ENCODE measurements around the gene HOPX. TPM values are rescaled to one million over a fixed set of nuclear protein-coding genes. Genes with fewer than 3 reads are reported as not detected.

Gene HOPX
- total and polyA plus RNA-seq, 2 experiments from 2014 or later: not detected

GRCh38 chr4:56628592-56628991 lies 52.5 kb downstream of the HOPX start (continued):
- no peak for TF ChIP-seq ZNF462 (CRISPR knock-in tag; IDR thresholded peaks at IDR 0.05)

DNA sequence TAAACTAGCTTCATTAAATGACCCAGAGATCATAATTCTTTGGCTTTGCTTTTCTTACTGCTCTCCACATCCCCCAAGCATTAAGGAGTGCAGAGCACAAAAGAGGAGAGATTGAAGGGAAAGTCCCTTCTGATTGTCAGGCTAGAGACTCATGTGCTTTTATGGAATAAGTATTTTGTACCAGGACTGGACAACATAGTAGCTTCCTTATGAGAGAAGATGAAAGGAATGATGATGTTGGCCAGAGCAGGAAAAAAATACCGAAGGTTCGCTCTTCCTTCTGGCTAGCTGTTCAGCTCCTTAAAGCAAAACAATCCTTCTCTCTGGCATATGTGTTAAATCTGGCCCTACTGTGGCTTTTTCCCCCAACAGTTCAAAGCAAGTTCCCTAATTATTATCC lies 53.1 kb downstream of the HOPX start:
- Histone ChIP-seq H3K27me3 (ENCODE audit: insufficient read depth) (no peaks in the 10 kb centered on the region), H3K79me2 (replicated peaks; ENCODE audit: insufficient read depth) (no peaks in the 10 kb centered on the region), H4K20me1 (replicated peaks; ENCODE audit: insufficient read depth) (no peaks in the 10 kb centered on the region), H3K9me2 (ENCODE audit: insufficient read depth) (peaks cover 5% of the 10 kb centered on the region; the same call in 1 of the 2 replicates), H3K4me1 (ENCODE audit: insufficient read depth) (no peaks in the 10 kb centered on the region), H2AFZ (no peak overlapping the region), H3K4me2 (no peak overlapping the region), H3K36me3 (ENCODE audit: insufficient read depth) (no peaks in the 10 kb centered on the region; the same call in 1 of the 2 replicates), H3K27ac (ENCODE audit: low read depth) (no peak overlapping the region), H3F3A (replicated peaks; ENCODE audit: low read depth) (no peaks in the 10 kb centered on the region), H3K4me3 (no peak overlapping the region)
- ATAC-seq: no peak
- H3K27me3 Mint-ChIP-seq (ENCODE audit: insufficient read depth, low read depth, poor library complexity): peaks cover 10% of the 10 kb centered on the region
- 0 out of 3 replicates have a peak, but pooled peaks cover 3% of the 10 kb centered on the region for H3K4me1 Mint-ChIP-seq
- DNase-seq (ENCODE audit: low spot score): no peak
- H3K36me3 Mint-ChIP-seq (ENCODE audit: low read depth): peaks cover 20% of the 10 kb centered on the region
- peaks cover 41% of the 10 kb centered on the region for H3K9me3 Mint-ChIP-seq
- no peak for TF ChIP-seq CREB1 (CRISPR knock-in tag; IDR thresholded peaks at IDR 0.05; ENCODE audit: low read depth)
- H3K4me3 Mint-ChIP-seq: no peak overlapping the region
- H3K27ac Mint-ChIP-seq: no peak overlapping the region

DNA sequence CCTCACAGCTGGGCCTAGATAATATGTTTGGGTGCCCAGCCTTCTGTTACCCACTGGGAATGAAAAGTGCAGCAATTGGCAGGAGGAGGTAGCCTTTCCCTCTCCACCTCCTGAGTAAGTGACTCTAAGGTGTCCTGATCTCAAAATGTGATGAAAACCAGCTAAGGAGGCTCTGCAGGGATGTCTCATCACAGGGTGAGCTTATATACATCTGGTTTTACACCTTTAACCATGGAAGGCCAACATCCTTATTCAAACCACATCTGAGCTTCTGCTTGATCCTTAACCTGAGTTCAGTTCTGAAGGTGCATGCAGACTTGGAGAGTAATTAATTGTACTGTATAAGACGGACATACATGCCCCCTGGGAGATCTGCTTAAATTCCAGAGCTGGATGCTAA lies 53.7 kb downstream of the HOPX start:
- Histone ChIP-seq H4K20me1 (replicated peaks; ENCODE audit: insufficient read depth) (no peaks in the 10 kb centered on the region), H3K36me3 (ENCODE audit: insufficient read depth) (no peaks in the 10 kb centered on the region; the same call in 1 of the 2 replicates)
- no peak for ATAC-seq
- TF ChIP-seq, protein P1, sequence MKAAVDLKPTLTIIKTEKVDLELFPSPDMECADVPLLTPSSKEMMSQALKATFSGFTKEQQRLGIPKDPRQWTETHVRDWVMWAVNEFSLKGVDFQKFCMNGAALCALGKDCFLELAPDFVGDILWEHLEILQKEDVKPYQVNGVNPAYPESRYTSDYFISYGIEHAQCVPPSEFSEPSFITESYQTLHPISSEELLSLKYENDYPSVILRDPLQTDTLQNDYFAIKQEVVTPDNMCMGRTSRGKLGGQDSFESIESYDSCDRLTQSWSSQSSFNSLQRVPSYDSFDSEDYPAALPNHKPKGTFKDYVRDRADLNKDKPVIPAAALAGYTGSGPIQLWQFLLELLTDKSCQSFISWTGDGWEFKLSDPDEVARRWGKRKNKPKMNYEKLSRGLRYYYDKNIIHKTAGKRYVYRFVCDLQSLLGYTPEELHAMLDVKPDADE (IDR thresholded peaks at IDR 0.05): no peak
- TF ChIP-seq ZNF462 (CRISPR knock-in tag; IDR thresholded peaks at IDR 0.05): no peak

More for the DNA sequence above, 53.7 kb downstream of the HOPX start:
- peaks cover 20% of the 10 kb centered on the region for H3K36me3 Mint-ChIP-seq (ENCODE audit: low read depth)
- peaks cover 5% of the 10 kb centered on the region; the same call in 1 of the 2 replicates for H3K9me2 ChIP-seq (ENCODE audit: insufficient read depth)
- H3K27me3 ChIP-seq (ENCODE audit: insufficient read depth): no peaks in the 10 kb centered on the region
- no peaks in the 10 kb centered on the region for H3K4me1 ChIP-seq (ENCODE audit: insufficient read depth)
- no peak overlapping the region for H3K27ac ChIP-seq (ENCODE audit: low read depth)
- DNase-seq (ENCODE audit: low spot score): no peak
- H3K79me2 ChIP-seq (replicated peaks; ENCODE audit: insufficient read depth): no peaks in the 10 kb centered on the region
- H3F3A ChIP-seq (replicated peaks; ENCODE audit: low read depth): no peaks in the 10 kb centered on the region
- no peak overlapping the region for H2AFZ ChIP-seq
- H3K9me3 Mint-ChIP-seq: peaks cover 41% of the 10 kb centered on the region
- no peak overlapping the region for H3K4me3 Mint-ChIP-seq
- H3K4me3 ChIP-seq: no peak overlapping the region
- no peak overlapping the region for H3K27ac Mint-ChIP-seq
- H3K4me2 ChIP-seq: no peak overlapping the region
- peaks cover 10% of the 10 kb centered on the region for H3K27me3 Mint-ChIP-seq (ENCODE audit: insufficient read depth, low read depth, poor library complexity)
- H3K4me1 Mint-ChIP-seq: no peaks in the 10 kb centered on the region
